GM12878 (cell line): ENCODE results near the gene RSL24D1. TPM values are rescaled to one million over a fixed set of nuclear protein-coding genes. Genes with fewer than 3 reads are reported as not detected.

Experiments
- ATAC-seq: fragments of 200-7000 bp; cut with Tn5 transposase; 3 replicates; pipeline ENCODE4 v1.9.1; 2020; ENCODE audit warnings: mild to moderate bottlenecking, moderate library complexity
- BruUV-seq: library from RNA; stranded (reverse); fragments of 400-500 nt; replicated peaks from 2 replicates; lab custom pipeline; 2021; lab: Mats Ljungman, UMichigan
- CTCF ChIA-PET: fragments of 300-600 bp; sonication (Branson Sonifier 250); formaldehyde crosslinking; extraction: SDS; loops from one replicate; lab custom pipeline; 2021; ENCODE audit warnings: inconsistent platforms; lab: Yijun Ruan, JAX
- POLR2A ChIA-PET: fragments of 350-600 bp; formaldehyde crosslinking; extraction: SDS; loops from one replicate; lab custom pipeline; 2021; ENCODE audit warnings: inconsistent platforms; lab: Charles Lee
- RAD21 ChIA-PET: fragments of 300-600 bp; sonication (Branson Sonifier 250); formaldehyde crosslinking; loops from one replicate; lab custom pipeline; 2023; ENCODE audit warnings: antibody characterized with exemption; ENCODE audit not compliant: unreplicated experiment; lab: Charles Lee
- SMC1A ChIA-PET: fragments of 300-600 bp; sonication (Branson Sonifier 250); formaldehyde crosslinking; loops from one replicate; lab custom pipeline; 2023; ENCODE audit not compliant: unreplicated experiment, uncharacterized antibody; lab: Charles Lee
- DNase-seq: peaks from one replicate; pipeline ENCODE4 v3.0.0-alpha.2; 2011; ENCODE audit warnings: low read depth, low spot score
- FAIRE-seq: peaks from 3 replicates; lab custom pipeline; 2011; peaks lifted over from hg19 to GRCh38; lab: Jason Lieb, UNC
- H2AFZ ChIP-seq: 2 replicates; pipeline ENCODE4 v1.6.0; 2011; ENCODE audit warnings: low read depth, low read length, control low read depth; ENCODE audit not compliant: control insufficient read depth
- H3K27ac ChIP-seq: 2 replicates; pipeline ENCODE4 v1.5.1; 2011; ENCODE audit warnings: control low read depth; ENCODE audit not compliant: control insufficient read depth, insufficient read depth
- H3K27me3 ChIP-seq, 2 experiments: replicated peaks in 1 of 2; 2 replicates each; pipeline versions ENCODE4 v1.6.0 to v1.6.1; 2011; ENCODE audit warnings: low read length in 1 of 2; ENCODE audit not compliant: control insufficient read depth in 2 of 2, insufficient read depth in 2 of 2
- H3K36me3 ChIP-seq, 2 experiments: 2 replicates each; pipeline ENCODE4 v1.5.1; 2011; ENCODE audit warnings: low read length in 1 of 2; ENCODE audit not compliant: control insufficient read depth in 2 of 2, insufficient read depth in 2 of 2
- H3K4me1 ChIP-seq: 2 replicates; pipeline ENCODE4 v1.6.1; 2011; ENCODE audit warnings: mild to moderate bottlenecking, low read length, moderate library complexity, mixed read lengths; ENCODE audit not compliant: control insufficient read depth, insufficient read depth
- H3K4me2 ChIP-seq: 2 replicates; pipeline ENCODE4 v1.6.0; 2011; ENCODE audit warnings: control low read depth; ENCODE audit not compliant: control insufficient read depth, insufficient read depth
- H3K4me3 ChIP-seq: fragments of 200-600 bp; sonication (generic); 2 replicates; pipeline ENCODE4 v1.5.1; 2016
- H3K79me2 ChIP-seq: 2 replicates; pipeline ENCODE4 v1.6.0; 2011; ENCODE audit warnings: low read length; ENCODE audit not compliant: control insufficient read depth, insufficient read depth
- H3K9ac ChIP-seq: 2 replicates; pipeline ENCODE4 v1.8.0; 2011; ENCODE audit warnings: low read length, control low read depth, mixed read lengths; ENCODE audit not compliant: control insufficient read depth, insufficient read depth
- H3K9me3 ChIP-seq: replicated peaks from 3 replicates; pipeline ENCODE4 v1.5.1; 2011; ENCODE audit warnings: mild to moderate bottlenecking, low read length; ENCODE audit not compliant: control insufficient read depth, insufficient read depth
- H4K20me1 ChIP-seq: 2 replicates; pipeline ENCODE4 v1.6.0; 2011; ENCODE audit not compliant: control insufficient read depth, insufficient read depth
- E2F8 ChIP-seq: fragments of 450-650 bp; IDR thresholded peaks from 2 replicates; pipeline ENCODE4 v1.6.1; 2018; ENCODE audit warnings: mild to moderate bottlenecking, low read depth, moderate library complexity; ENCODE audit not compliant: partially characterized antibody
- FOXM1 ChIP-seq: IDR thresholded peaks from 2 replicates; pipeline ENCODE4 v1.6.1; 2012; ENCODE audit warnings: low read depth, mild to moderate bottlenecking, inconsistent platforms, low read length, moderate library complexity
- GATAD2B ChIP-seq: fragments of 450-650 bp; conservative IDR thresholded peaks from 2 replicates; pipeline ENCODE4 v1.6.1; 2017; ENCODE audit warnings: low read depth, mild to moderate bottlenecking, moderate library complexity
- IRF5 ChIP-seq: fragments of 450-650 bp; IDR thresholded peaks from 2 replicates; pipeline ENCODE4 v1.6.1; 2017; ENCODE audit warnings: borderline replicate concordance
- JUNB ChIP-seq: IDR thresholded peaks from 2 replicates; pipeline ENCODE4 v1.6.1; 2016; ENCODE audit warnings: antibody characterized with exemption, mild to moderate bottlenecking
- MEF2A ChIP-seq: IDR thresholded peaks from 2 replicates; pipeline ENCODE4 v1.6.1; 2011; ENCODE audit warnings: low read depth, mild to moderate bottlenecking, low read length, moderate library complexity; ENCODE audit not compliant: insufficient read depth
- NFIC ChIP-seq: IDR thresholded peaks from 2 replicates; pipeline ENCODE4 v1.6.1; 2012; ENCODE audit warnings: low read depth, mild to moderate bottlenecking, inconsistent platforms, low read length, moderate library complexity
- NFXL1 ChIP-seq: fragments of 450-650 bp; IDR thresholded peaks from 2 replicates; pipeline ENCODE4 v1.6.1; 2017; ENCODE audit warnings: antibody characterized with exemption, mild to moderate bottlenecking, borderline replicate concordance
- RAD21 ChIP-seq: IDR thresholded peaks from 2 replicates; pipeline ENCODE4 v1.6.1; 2011; ENCODE audit warnings: mild to moderate bottlenecking, low read depth, low read length, moderate library complexity; ENCODE audit not compliant: insufficient read depth
- SREBF2 ChIP-seq: IDR thresholded peaks from 2 replicates; pipeline ENCODE4 v1.6.1; 2012; ENCODE audit warnings: mild to moderate bottlenecking, low read length
- TCF3 ChIP-seq: IDR thresholded peaks from 2 replicates; pipeline ENCODE4 v1.6.1; 2012; ENCODE audit warnings: low read depth, mild to moderate bottlenecking, low read length, borderline replicate concordance; ENCODE audit not compliant: insufficient read depth
- TCF7 ChIP-seq: IDR thresholded peaks from 2 replicates; pipeline ENCODE4 v1.6.1; 2014; ENCODE audit warnings: antibody characterized with exemption, borderline replicate concordance
- USF1 ChIP-seq: IDR thresholded peaks from 2 replicates; pipeline ENCODE4 v1.6.1; 2011; ENCODE audit warnings: borderline replicate concordance, low read depth, mild to moderate bottlenecking, moderate library complexity, mixed read lengths, low read length; ENCODE audit not compliant: insufficient read depth; ENCODE audit errors: extremely low read length
- ZBTB40 ChIP-seq: fragments of 450-650 bp; IDR thresholded peaks from 2 replicates; pipeline ENCODE4 v1.6.1; 2016; ENCODE audit warnings: mild to moderate bottlenecking, moderate library complexity, borderline replicate concordance
- WGBS: methylation state at CpG from one replicate; pipeline ENCODE4 v1.1.6; 2016; ENCODE audit warnings: low lambda C conversion rate; ENCODE audit not compliant: insufficient replicate concordance, insufficient coverage; ENCODE audit errors: missing lambda C conversion rate; 5-methylcytosine and 5-hydroxymethylcytosine counted together
- in situ Hi-C: fragments of 300-500 bp; cut with MboI; formaldehyde crosslinking; loops from 9 replicates; pipeline ENCODE4 v1.14.3; 2018; ENCODE audit warnings: mixed read lengths
- intact Hi-C: fragments of 100-400 bp; cut with micrococcal nuclease; formaldehyde crosslinking; loops from one replicate; pipeline ENCODE4 v1.14.2; 2022; ENCODE audit not compliant: unreplicated experiment
- polyA plus RNA-seq, 11 experiments: library from polyadenylated mRNA; depleted of rRNA in 4 of 11; unstranded in 6 of 11; stranded (reverse) in 5 of 11; fragments of >200 nt; fragmentation: Nextera tagmentation in 4 of 11; fragmentation: Illumina TruSeq in 1 of 11; extraction: Ambion mirVana in 4 of 11; extraction: Trizol in 1 of 11; gene quantifications; 1 replicate in 1 of 11; 2 replicates in 10 of 11; pipeline versions ENCODE4 v1.2.1 to v1.2.3, GENCODE V29; 2011 to 2016; ENCODE audit warnings: inconsistent platforms in 2 of 11, missing spikeins in 2 of 11, low read depth in 1 of 11
- total RNA-seq, 4 experiments: library from RNA; depleted of rRNA in 3 of 4; stranded (reverse); fragments of >200 nt in 3 of 4; fragmentation: Illumina TruSeq in 1 of 4; extraction: Trizol in 1 of 4; gene quantifications; 2 replicates each; pipeline versions ENCODE4 v1.2.1 to v1.2.3, GENCODE V29; 2013 to 2021

The RSL24D1 gene
- total and polyA plus RNA-seq, 10 of the 15 experiments (the other 5 are each of a cell fraction or from before 2014, with no cell fraction given): 94.9 to 249 (median 121) TPM

GRCh38 chr15:55179141-55179540 is 17.6 kb downstream of the RSL24D1 start (continued):
- TF ChIP-seq E2F8: no peak
- no peak for TF ChIP-seq SREBF2
- TF ChIP-seq RAD21: no peak

- WGBS: 85% methylated on average over 4 of the region's 4 CpGs
- POLR2A ChIA-PET: no interaction called here
- H3K4me1 ChIP-seq: no peaks in the 10 kb centered on the region
- no peak for TF ChIP-seq IRF5
- TF ChIP-seq NFIC: no peak
- no peak for TF ChIP-seq NFXL1
- no peak for TF ChIP-seq MEF2A
- no peak for TF ChIP-seq FOXM1
- TF ChIP-seq TCF7: no peak
- no peak for TF ChIP-seq USF1
- no peak for TF ChIP-seq ZBTB40
- no peak for TF ChIP-seq GATAD2B
- TF ChIP-seq JUNB: no peak
- no peak for TF ChIP-seq TCF3
Measured at GRCh38 chr15:55170361-55170760, 26.4 kb downstream of the RSL24D1 start.

More at GRCh38 chr15:55170361-55170760, 26.4 kb downstream of the RSL24D1 start:
- Histone ChIP-seq H3K79me2 (no peaks in the 10 kb centered on the region), H2AFZ (no peak overlapping the region), H3K27ac (no peak overlapping the region), H3K36me3 (no peaks in the 10 kb centered on the region), H3K4me3 (no peak overlapping the region), H3K27me3 (no peaks in the 10 kb centered on the region), H3K9me3 (no peaks in the 10 kb centered on the region), H3K9ac (no peak overlapping the region), H3K4me2 (no peak overlapping the region), H4K20me1 (no peaks in the 10 kb centered on the region)
- RAD21 ChIA-PET: interaction anchor here (4.4 kb wide), 1 partner anchor 1278 kb away, joined by 21 read pairs; no protein-coding TSS in a partner anchor
- SMC1A ChIA-PET: interaction anchor here (1.2 to 6.4 kb wide), 2 partner anchors 9 to 1207 kb away, joined by 3 to 66 read pairs; no protein-coding TSS in a partner anchor
- intact Hi-C loops (no loop called here), in situ Hi-C loops (no loop called here)
- DNase-seq (no peak), FAIRE-seq (no peak), ATAC-seq (no peak)
- BruUV-seq: no TSS peak
- CTCF ChIA-PET: interaction anchor here (2.5 to 5.8 kb wide), 3 partner anchors 269 to 1277 kb away, joined by 10 to 65 read pairs (median 50); no protein-coding TSS in a partner anchor
